ENCODE data around the gene AMD1.

DNA sequence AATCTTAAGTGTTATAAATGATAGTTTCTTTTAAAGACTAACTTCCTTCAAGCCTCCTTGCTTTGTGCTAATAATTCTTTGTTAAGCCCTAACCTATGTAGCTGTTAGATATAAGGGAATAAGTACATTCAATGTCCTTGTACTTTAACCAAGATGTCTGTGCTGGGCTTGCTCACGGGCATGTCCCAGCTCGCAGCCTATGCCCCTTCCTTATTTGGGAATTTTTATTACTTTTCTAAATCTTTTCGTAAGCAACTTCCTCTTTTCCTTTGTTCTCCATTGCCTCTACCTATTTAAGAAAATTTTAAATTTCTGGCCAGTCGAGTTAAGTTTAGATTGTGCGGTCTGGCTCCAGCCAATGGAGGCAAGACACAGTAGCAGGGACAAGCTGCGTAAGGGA is 33.3 kb upstream of the AMD1 start:
- TF ChIP-seq, protein P1, sequence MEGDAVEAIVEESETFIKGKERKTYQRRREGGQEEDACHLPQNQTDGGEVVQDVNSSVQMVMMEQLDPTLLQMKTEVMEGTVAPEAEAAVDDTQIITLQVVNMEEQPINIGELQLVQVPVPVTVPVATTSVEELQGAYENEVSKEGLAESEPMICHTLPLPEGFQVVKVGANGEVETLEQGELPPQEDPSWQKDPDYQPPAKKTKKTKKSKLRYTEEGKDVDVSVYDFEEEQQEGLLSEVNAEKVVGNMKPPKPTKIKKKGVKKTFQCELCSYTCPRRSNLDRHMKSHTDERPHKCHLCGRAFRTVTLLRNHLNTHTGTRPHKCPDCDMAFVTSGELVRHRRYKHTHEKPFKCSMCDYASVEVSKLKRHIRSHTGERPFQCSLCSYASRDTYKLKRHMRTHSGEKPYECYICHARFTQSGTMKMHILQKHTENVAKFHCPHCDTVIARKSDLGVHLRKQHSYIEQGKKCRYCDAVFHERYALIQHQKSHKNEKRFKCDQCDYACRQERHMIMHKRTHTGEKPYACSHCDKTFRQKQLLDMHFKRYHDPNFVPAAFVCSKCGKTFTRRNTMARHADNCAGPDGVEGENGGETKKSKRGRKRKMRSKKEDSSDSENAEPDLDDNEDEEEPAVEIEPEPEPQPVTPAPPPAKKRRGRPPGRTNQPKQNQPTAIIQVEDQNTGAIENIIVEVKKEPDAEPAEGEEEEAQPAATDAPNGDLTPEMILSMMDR (IDR thresholded peaks at IDR 0.05): no peak
- no peak for TF ChIP-seq POLR2A (IDR thresholded peaks at IDR 0.05)

Data from testis (tissue), 2 donors.